Skeletal muscle tissue (tissue), 4 donors: ENCODE measurements around the gene GPR32. TPM values are rescaled to one million over a fixed set of nuclear protein-coding genes. Genes with fewer than 3 reads are reported as not detected.

Experiments
- H3K27ac ChIP-seq: one replicate; pipeline ENCODE4 v1.7.0; 2013; ENCODE audit warnings: mild to moderate bottlenecking, low read depth, low read length, inconsistent platforms
- H3K27me3 ChIP-seq, 3 donors: one replicate each; pipeline ENCODE4 v1.7.0; 2013; ENCODE audit warnings: low read length in 3 of 3; ENCODE audit not compliant: control insufficient read depth in 3 of 3, insufficient read depth in 3 of 3
- H3K36me3 ChIP-seq, 3 donors: one replicate each; pipeline ENCODE4 v1.7.0; 2013; ENCODE audit warnings: low read length in 3 of 3; ENCODE audit not compliant: control insufficient read depth in 3 of 3, insufficient read depth in 3 of 3
- H3K4me1 ChIP-seq, 3 donors: one replicate each; pipeline ENCODE4 v1.7.0; 2013; ENCODE audit warnings: low read length in 3 of 3, mild to moderate bottlenecking in 3 of 3; ENCODE audit not compliant: control insufficient read depth in 3 of 3, insufficient read depth in 3 of 3
- H3K4me3 ChIP-seq, 3 donors: one replicate each; pipeline ENCODE4 v1.7.0; 2013; ENCODE audit warnings: low read length in 3 of 3
- H3K9ac ChIP-seq, 3 donors: one replicate each; pipeline ENCODE4 v1.7.0; 2013; ENCODE audit warnings: low read length in 3 of 3, mild to moderate bottlenecking in 3 of 3, moderate library complexity in 2 of 3, low read depth in 1 of 3
- H3K9me3 ChIP-seq, 3 donors: one replicate each; pipeline ENCODE4 v1.7.0; 2013; ENCODE audit warnings: low read length in 3 of 3; ENCODE audit not compliant: control insufficient read depth in 3 of 3
- total RNA-seq: library from RNA; depleted of rRNA; stranded (reverse); fragments of >200 nt; gene quantifications from one replicate; pipeline ENCODE4 v1.2.3, GENCODE V29; 2014
- donor health status: Osteomylitis.

GPR32 gene
- total RNA-seq, 1 donor from 2014 or later, result not detected

- Histone ChIP-seq H3K9me3 (no peaks in the 10 kb centered on the region), H3K4me3 (no peak overlapping the region), H3K9ac (no peak overlapping the region), H3K4me1 (no peaks in the 10 kb centered on the region), H3K36me3 (peaks cover under 1 to 12% (median 8%) of the 10 kb centered on the region in 3 donors), H3K27me3 (peaks cover 0 to 4% (median 2%) of the 10 kb centered on the region in 3 donors), H3K27ac (no peak overlapping the region)
These were observed 21.5 kb downstream of the GPR32 start for GRCh38 chr19:50791594-50792271.

- Histone ChIP-seq H3K9ac (no peak overlapping the region), H3K27me3 (peaks cover 0 to 4% (median 2%) of the 10 kb centered on the region in 3 donors), H3K4me1 (no peaks in the 10 kb centered on the region), H3K36me3 (peaks cover 9 to 17% (median 14%) of the 10 kb centered on the region in 3 donors), H3K27ac (no peak overlapping the region), H3K4me3 (no peak overlapping the region), H3K9me3 (no peaks in the 10 kb centered on the region)
These were observed 22.3 kb downstream of the GPR32 start for GRCh38 chr19:50792272-50793250.

GRCh38 chr19:50793558-50794065, 23.3 kb downstream of the GPR32 start:
- Histone ChIP-seq H3K4me3 (no peak overlapping the region), H3K36me3 (peaks cover 19 to 27% (median 24%) of the 10 kb centered on the region in 3 donors), H3K9ac (no peak overlapping the region), H3K9me3 (no peaks in the 10 kb centered on the region), H3K27ac (no peak overlapping the region), H3K27me3 (peaks cover 0 to 4% (median 2%) of the 10 kb centered on the region in 3 donors), H3K4me1 (no peaks in the 10 kb centered on the region)

- Histone ChIP-seq H3K9ac (no peak overlapping the region), H3K4me1 (no peaks in the 10 kb centered on the region), H3K27ac (no peak overlapping the region), H3K4me3 (no peak overlapping the region), H3K27me3 (peaks cover 0 to 4% (median 2%) of the 10 kb centered on the region in 3 donors), H3K36me3 (peaks cover 21 to 30% (median 29%) of the 10 kb centered on the region in 3 donors), H3K9me3 (no peaks in the 10 kb centered on the region)
These were observed 24.0 kb downstream of the GPR32 start for GRCh38 chr19:50794074-50794875.

GRCh38 chr19:50794876-50795663, 24.8 kb downstream of the GPR32 start:
- peaks cover 24 to 31% (median 30%) of the 10 kb centered on the region in 3 donors for H3K36me3 ChIP-seq
- no peak overlapping the region for H3K4me3 ChIP-seq
- no peak overlapping the region for H3K27ac ChIP-seq
- no peaks in the 10 kb centered on the region for H3K4me1 ChIP-seq
- peaks cover 0 to under 1% (median 0%) of the 10 kb centered on the region in 3 donors for H3K27me3 ChIP-seq
- no peaks in the 10 kb centered on the region for H3K9me3 ChIP-seq
- no peak overlapping the region for H3K9ac ChIP-seq

GRCh38 chr19:50795664-50796073, 25.4 kb downstream of the GPR32 start:
- Histone ChIP-seq H3K4me1 (no peaks in the 10 kb centered on the region), H3K36me3 (peaks cover 25 to 33% (median 30%) of the 10 kb centered on the region in 3 donors), H3K9me3 (no peaks in the 10 kb centered on the region), H3K27me3 (no peaks in the 10 kb centered on the region), H3K9ac (no peak overlapping the region), H3K4me3 (no peak overlapping the region), H3K27ac (no peak overlapping the region)

- Histone ChIP-seq H3K9ac (no peak overlapping the region), H3K4me1 (no peaks in the 10 kb centered on the region), H3K36me3 (peaks cover 29 to 36% (median 32%) of the 10 kb centered on the region in 3 donors)
These were observed 25.9 kb downstream of the GPR32 start for GRCh38 chr19:50796128-50796633.

GRCh38 chr19:50796634-50797428, 26.6 kb downstream of the GPR32 start:
- Histone ChIP-seq H3K27ac (no peak overlapping the region), H3K9me3 (no peaks in the 10 kb centered on the region), H3K27me3 (no peaks in the 10 kb centered on the region), H3K4me1 (no peaks in the 10 kb centered on the region), H3K36me3 (peaks cover 30 to 37% (median 32%) of the 10 kb centered on the region in 3 donors), H3K4me3 (no peak overlapping the region), H3K9ac (no peak overlapping the region)

More at GRCh38 chr19:50796128-50796633, 25.9 kb downstream of the GPR32 start:
- Histone ChIP-seq H3K27ac (no peak overlapping the region), H3K4me3 (no peak overlapping the region), H3K27me3 (no peaks in the 10 kb centered on the region), H3K9me3 (no peaks in the 10 kb centered on the region)
